Small intestine (tissue), 7 donors: ENCODE results near the gene PPP1R9B. TPM values are rescaled to one million over a fixed set of nuclear protein-coding genes. Genes with fewer than 3 reads are reported as not detected.

Experiments used
- DNase-seq, 2 donors: peaks; one replicate each; pipeline versions ENCODE4 v3.0.0 to v3.0.0-alpha.2; 2013
- FAIRE-seq: peaks from 2 replicates; lab custom pipeline; 2012; peaks lifted over from hg19 to GRCh38; lab: Jason Lieb, UNC
- H3K27ac ChIP-seq, 3 donors: one replicate each; pipeline ENCODE4 v1.5.1; 2013; ENCODE audit warnings: low read length in 2 of 3, mild to moderate bottlenecking in 2 of 3, control low read depth in 1 of 3, inconsistent platforms in 1 of 3, low read depth in 1 of 3, moderate library complexity in 1 of 3
- H3K27me3 ChIP-seq, 3 donors: one replicate each; pipeline ENCODE4 v1.6.1; 2013; ENCODE audit warnings: low read length in 3 of 3, inconsistent platforms in 1 of 3; ENCODE audit not compliant: control insufficient read depth in 3 of 3, insufficient read depth in 3 of 3
- H3K36me3 ChIP-seq, 3 donors: one replicate each; pipeline ENCODE4 v1.6.1; 2013; ENCODE audit warnings: low read length in 3 of 3, inconsistent platforms in 1 of 3, low read depth in 1 of 3, mild to moderate bottlenecking in 1 of 3, moderate library complexity in 1 of 3; ENCODE audit not compliant: control insufficient read depth in 3 of 3, insufficient read depth in 2 of 3
- H3K4me1 ChIP-seq, 3 donors: one replicate each; pipeline ENCODE4 v1.6.1; 2013; ENCODE audit warnings: low read length in 2 of 3, inconsistent platforms in 1 of 3, low read depth in 1 of 3, mild to moderate bottlenecking in 1 of 3, moderate library complexity in 1 of 3; ENCODE audit not compliant: control insufficient read depth in 3 of 3, insufficient read depth in 2 of 3
- H3K4me3 ChIP-seq, 3 donors: one replicate each; pipeline ENCODE4 v1.5.1; 2013; ENCODE audit warnings: low read length in 3 of 3, control low read depth in 1 of 3, inconsistent platforms in 1 of 3, low read depth in 1 of 3, mild to moderate bottlenecking in 1 of 3, moderate library complexity in 1 of 3
- H3K9me3 ChIP-seq, 2 donors: one replicate each; pipeline ENCODE4 v1.6.1; 2013; ENCODE audit warnings: low read depth in 1 of 2, low read length in 1 of 2; ENCODE audit not compliant: control insufficient read depth in 2 of 2, insufficient read depth in 1 of 2
- WGBS, 3 donors: extraction: QIAGEN DNeasy Blood & Tissue Kit; methylation state at CpG; one replicate each; pipeline ENCODE4 v1.1.7; 2013; 5-methylcytosine and 5-hydroxymethylcytosine counted together
- polyA plus RNA-seq, 4 donors: library from polyadenylated mRNA; stranded (reverse) in 3 of 4; unstranded in 1 of 4; fragments of 200-250 nt in 3 of 4; fragments of 120-200 nt in 1 of 4; gene quantifications; one replicate each; pipeline versions ENCODE4 v1.2.1 to v1.2.3, GENCODE V29; 2013
- donor health status: healthy with polysubstance abuse.
- donor health status: control.
- donor health status: control.
- donor health status: Bipolar disorder and iron deficiency.
- donor health status: healthy.

The PPP1R9B gene
- polyA plus RNA-seq, 4 donors: 14.1 to 31.8 (median 21.6) TPM

DNA sequence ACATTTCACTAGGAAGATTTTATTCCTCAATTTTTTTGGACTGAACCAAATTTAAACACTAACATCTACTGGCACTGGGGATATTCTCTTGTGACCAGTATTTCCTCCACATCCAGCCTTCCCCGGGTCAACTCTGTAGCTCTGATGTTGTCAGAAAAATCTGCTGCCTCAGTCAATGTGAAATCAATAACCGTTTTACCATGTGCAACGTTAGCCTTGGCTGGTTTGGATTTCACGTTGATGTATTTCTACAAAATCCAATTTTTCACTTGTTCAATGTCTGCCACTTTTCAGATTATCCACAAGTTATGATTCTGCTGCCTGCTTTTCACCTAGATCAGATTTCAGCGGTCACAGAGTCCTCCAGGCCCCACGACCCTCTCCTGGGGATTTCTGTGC lies 22.5 kb upstream of the PPP1R9B start:
- FAIRE-seq (no peak), DNase-seq (no peak)
- Histone ChIP-seq H3K36me3 (no peaks in the 10 kb centered on the region), H3K4me3 (no peak overlapping the region), H3K27me3 (peaks cover 0 to 3% (median 0%) of the 10 kb centered on the region in 3 donors), H3K4me1 (peaks cover 0 to 31% (median 2%) of the 10 kb centered on the region in 3 donors), H3K27ac (peak overlapping the region in 2 of 3 donors; percentile 43 to 63), H3K9me3 (no peaks in the 10 kb centered on the region)
- WGBS, 3 donors: 69 to 81% (median 77%) methylated on average over 6 of the region's 6 CpGs

DNA sequence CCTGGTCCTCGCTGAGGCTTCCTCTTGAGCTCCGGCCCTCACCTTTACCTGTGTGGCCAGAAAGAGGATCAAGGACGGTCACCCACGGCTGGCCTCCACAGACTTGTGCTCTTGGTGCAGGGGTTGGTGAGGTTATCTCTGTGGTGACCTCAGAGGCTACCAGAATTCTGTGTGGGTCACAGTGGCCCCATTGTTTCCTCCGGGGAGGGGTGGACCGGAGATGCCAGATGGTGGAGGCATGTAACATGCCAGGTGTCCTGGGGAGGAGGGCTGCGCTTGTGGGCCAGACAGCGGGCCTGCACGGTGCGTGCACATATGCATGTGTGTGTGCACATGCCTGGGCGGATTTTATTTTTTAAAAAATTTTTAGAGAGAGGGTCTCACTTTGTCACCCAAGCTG lies 21.7 kb upstream of the PPP1R9B start:
- FAIRE-seq (no peak), DNase-seq (no peak)
- no peaks in the 10 kb centered on the region for H3K9me3 ChIP-seq
- H3K27ac ChIP-seq: no peak overlapping the region
- WGBS, 3 donors: 87 to 94% (median 94%) methylated on average over 11 of the region's 11 CpGs
- H3K27me3 ChIP-seq: peaks cover 0 to 3% (median 0%) of the 10 kb centered on the region in 3 donors
- H3K4me3 ChIP-seq: no peak overlapping the region
- H3K4me1 ChIP-seq: peaks cover 0 to 26% (median 0%) of the 10 kb centered on the region in 3 donors
- no peaks in the 10 kb centered on the region for H3K36me3 ChIP-seq

DNA sequence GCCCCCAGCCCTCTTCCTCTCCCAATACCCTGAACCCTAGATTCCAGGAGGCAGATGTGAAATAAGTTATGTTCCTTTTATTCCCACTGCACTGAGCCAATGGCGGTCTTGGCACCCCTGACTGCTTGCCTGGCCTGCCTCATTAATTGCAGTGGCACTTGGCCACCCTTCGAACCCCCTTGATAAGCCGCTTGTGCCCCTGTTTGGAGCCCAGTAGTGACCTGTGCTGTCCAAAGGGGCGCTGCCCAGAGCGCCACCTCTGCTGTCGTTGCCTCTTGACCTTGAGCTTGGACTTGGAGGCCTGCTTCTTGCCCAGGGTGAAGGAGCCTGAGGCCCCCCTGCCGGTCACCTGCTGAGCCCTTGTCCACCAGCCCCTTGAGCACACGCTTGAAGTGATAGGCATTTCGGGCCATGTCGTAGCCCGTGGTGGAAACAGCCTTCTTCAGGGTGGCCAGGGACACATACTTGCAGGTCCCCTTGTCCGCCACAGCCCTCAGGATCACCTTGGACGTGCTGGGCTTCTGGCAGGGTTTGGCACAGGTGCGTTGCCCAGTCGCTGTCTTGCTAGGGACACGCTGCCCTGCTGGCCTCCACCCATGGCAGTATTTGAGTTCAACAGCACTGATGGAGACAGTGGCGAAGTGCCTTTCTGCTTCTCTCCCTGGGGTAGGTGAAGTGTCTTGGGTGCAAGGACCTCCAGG lies 21.0 kb upstream of the PPP1R9B start:
- H3K9me3 ChIP-seq: no peaks in the 10 kb centered on the region
- H3K36me3 ChIP-seq: no peaks in the 10 kb centered on the region
- H3K27ac ChIP-seq: no peak overlapping the region
- FAIRE-seq: no peak
- H3K4me3 ChIP-seq: no peak overlapping the region
- 87 to 92% (median 91%) methylated on average over 17 of the region's 17 CpGs for WGBS, 3 donors
- H3K27me3 ChIP-seq: peaks cover 0 to 3% (median 0%) of the 10 kb centered on the region in 3 donors
- DNase-seq: no peak
- peaks cover 0 to 22% (median 0%) of the 10 kb centered on the region in 3 donors for H3K4me1 ChIP-seq

DNA sequence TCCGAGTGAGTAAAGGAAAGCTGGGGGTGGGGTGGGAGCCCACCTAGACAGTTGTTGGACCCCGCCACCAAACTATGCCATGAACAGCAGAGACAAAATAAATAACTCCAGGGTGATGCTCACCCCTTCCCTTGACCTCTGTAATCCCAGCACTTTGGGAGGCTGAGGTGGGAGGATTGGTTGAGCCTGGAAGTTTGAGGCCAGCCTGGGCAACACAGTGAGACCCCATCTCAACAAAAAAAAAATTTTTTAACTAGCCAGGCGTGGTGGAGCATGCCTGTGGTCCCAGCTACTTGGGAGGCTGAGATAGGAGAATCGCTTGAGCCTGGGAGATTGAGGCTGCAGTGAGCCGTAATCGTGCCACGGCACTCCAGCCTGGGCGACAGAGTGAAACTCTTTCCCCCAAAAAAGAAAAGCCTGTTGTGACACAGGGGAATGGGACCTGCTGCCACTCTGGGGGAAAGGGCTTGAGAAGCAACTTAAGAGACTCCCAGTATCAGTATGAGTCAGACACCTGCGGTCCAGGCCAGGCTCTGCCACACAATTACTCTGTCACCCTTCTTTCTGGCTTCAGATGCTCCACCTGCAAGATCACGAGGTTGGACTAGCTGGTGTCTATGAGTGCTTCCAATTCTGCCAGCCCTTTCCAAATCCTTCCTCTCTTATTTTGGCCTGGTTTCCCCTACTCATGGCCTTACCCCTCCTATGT lies 20.3 kb upstream of the PPP1R9B start:
- FAIRE-seq (no peak), DNase-seq (no peak)
- WGBS, 3 donors: 73 to 83% (median 74%) methylated on average over 10 of the region's 10 CpGs
- H3K4me1 ChIP-seq: peaks cover 0 to 18% (median 0%) of the 10 kb centered on the region in 3 donors
- no peaks in the 10 kb centered on the region for H3K36me3 ChIP-seq
- H3K9me3 ChIP-seq: no peaks in the 10 kb centered on the region
- H3K27ac ChIP-seq: no peak overlapping the region
- peaks cover 0 to 3% (median 0%) of the 10 kb centered on the region in 3 donors for H3K27me3 ChIP-seq
- no peak overlapping the region for H3K4me3 ChIP-seq

DNA sequence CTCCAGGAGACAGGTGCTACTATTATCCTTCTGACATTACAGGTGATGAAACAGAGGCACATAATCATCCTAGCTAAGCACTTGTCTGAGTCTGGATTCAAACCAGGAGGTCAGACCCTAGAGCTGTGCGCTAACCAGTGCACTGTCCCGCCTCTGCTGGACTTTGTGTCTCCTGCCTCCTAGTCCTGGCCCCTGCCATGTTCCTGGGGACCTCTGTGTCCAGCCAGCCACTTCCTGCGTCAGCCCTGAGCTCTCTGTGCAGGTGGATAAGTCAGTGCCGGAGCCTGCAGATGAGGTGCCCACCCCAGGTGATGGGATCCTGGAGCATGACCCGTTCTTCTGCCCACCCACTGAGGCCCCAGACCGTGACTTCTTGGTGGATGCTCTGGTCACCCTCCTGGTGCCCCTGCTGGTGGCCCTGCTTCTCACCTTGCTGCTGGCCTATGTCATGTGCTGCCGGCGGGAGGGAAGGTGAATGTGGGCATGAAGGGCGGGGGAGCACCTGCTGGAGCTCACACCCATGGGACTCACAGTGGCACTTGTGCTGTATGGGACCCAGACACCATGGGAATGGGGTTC lies 19.5 kb upstream of the PPP1R9B start:
- H3K9me3 ChIP-seq: no peaks in the 10 kb centered on the region
- H3K4me3 ChIP-seq: no peak overlapping the region
- H3K36me3 ChIP-seq: no peaks in the 10 kb centered on the region
- peaks cover 0 to 9% (median 0%) of the 10 kb centered on the region in 3 donors for H3K4me1 ChIP-seq
- DNase-seq (no peak), FAIRE-seq (no peak)
- H3K27me3 ChIP-seq: peaks cover 0 to 3% (median 0%) of the 10 kb centered on the region in 3 donors
- 63 to 87% (median 64%) methylated on average over 9 of the region's 9 CpGs for WGBS, 3 donors
- no peak overlapping the region for H3K27ac ChIP-seq

DNA sequence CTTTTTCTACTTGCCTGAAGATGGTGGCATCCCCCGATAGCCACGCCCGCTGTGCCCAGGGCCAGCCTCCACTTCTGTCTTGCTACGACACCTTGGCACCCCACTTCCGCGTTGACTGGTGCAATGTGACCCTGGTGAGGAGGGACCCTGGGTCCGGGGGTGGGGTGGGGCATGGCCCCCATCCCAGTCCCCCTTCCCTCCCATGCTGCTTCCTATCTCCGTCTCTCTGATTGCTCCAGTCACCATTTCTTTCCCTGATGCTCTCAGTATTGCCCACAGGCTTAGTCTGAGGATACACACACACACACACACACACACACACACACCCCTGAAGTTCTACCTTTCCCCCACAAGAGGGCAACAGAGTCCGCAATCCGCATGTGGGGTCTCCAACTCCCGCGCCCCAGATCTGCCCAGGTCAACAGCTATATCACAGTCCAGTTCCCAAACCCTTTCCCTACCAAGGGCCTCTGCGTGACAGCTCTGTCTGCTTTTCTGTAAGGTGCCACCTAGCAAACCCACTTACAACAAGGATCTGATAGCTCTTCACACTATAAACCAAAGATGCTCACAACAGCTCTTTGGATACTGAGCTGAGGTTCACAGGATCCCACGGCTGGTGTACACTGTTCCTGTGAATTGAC lies 18.8 kb upstream of the PPP1R9B start:
- FAIRE-seq (no peak), DNase-seq (peak; percentile 37 to 82)
- Histone ChIP-seq H3K4me1 (peaks cover 0 to 8% (median 0%) of the 10 kb centered on the region in 3 donors), H3K9me3 (no peaks in the 10 kb centered on the region), H3K4me3 (no peak overlapping the region), H3K27me3 (peaks cover 0 to 3% (median 0%) of the 10 kb centered on the region in 3 donors), H3K36me3 (no peaks in the 10 kb centered on the region), H3K27ac (no peak overlapping the region)
- WGBS, 3 donors: 15 to 35% (median 15%) methylated on average over 14 of the region's 14 CpGs

DNA sequence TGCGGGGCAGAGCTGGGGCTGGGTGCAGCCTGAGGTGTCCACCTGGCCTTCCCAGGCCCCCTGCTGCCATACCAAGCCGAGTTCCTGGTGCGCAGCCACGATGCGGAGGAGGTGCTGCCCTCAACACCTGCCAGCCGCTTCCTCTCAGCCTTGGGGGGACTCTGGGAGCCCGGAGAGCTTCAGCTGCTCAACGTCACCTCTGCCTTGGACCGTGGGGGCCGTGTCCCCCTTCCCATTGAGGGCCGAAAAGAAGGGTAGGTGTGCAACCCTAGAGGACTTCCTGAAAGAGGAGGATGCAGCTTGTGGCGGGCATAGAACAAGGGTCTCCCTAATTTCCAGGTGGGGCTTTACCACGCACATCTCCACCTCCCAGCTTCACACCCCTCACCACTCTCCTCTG lies 17.8 kb upstream of the PPP1R9B start:
- Histone ChIP-seq H3K9me3 (no peaks in the 10 kb centered on the region), H3K36me3 (no peaks in the 10 kb centered on the region), H3K4me3 (no peak overlapping the region), H3K27ac (no peak overlapping the region), H3K27me3 (peaks cover 0 to 9% (median 0%) of the 10 kb centered on the region in 3 donors), H3K4me1 (peaks cover 0 to 6% (median 0%) of the 10 kb centered on the region in 3 donors)
- WGBS, 3 donors: 74 to 79% (median 74%) methylated on average over 12 to 13 of the region's 13 CpGs
- no peak for FAIRE-seq
- DNase-seq: no peak

DNA sequence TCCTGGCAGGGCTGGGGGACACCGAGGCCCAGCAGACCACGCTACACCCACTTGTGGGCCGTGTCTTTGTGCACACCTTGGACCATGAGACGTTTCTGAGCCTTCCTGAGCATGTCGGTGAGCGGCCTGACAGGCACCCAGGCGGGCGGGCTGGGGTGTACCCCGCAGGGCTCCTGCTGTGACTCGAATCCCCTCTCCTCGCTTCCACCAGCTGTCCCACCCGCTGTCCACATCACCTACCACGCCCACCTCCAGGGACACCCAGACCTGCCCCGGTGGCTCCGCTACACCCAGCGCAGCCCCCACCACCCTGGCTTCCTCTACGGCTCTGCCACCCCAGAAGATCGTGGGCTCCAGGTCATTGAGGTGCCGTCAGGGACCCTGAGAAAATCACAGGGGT lies 16.9 kb upstream of the PPP1R9B start:
- Histone ChIP-seq H3K9me3 (no peaks in the 10 kb centered on the region), H3K4me3 (no peak overlapping the region), H3K36me3 (no peaks in the 10 kb centered on the region), H3K27ac (no peak overlapping the region), H3K4me1 (peaks cover 0 to 4% (median 0%) of the 10 kb centered on the region in 3 donors), H3K27me3 (peaks cover 0 to 10% (median 0%) of the 10 kb centered on the region in 3 donors)
- DNase-seq: no peak
- 76 to 88% (median 79%) methylated on average over 15 to 19 of the region's 19 CpGs for WGBS, 3 donors
- no peak for FAIRE-seq
